Bronchial epithelial cell (primary cell): Measurements from ENCODE around the gene PACSIN1. TPM values are rescaled to one million over a fixed set of nuclear protein-coding genes. Genes with fewer than 3 reads are reported as not detected.
A peak's percentile ranks its signal among the peaks of the same experiment; 100 is the strongest.

ENCODE experiments used
- DNase-seq: peaks from one replicate; pipeline ENCODE4 v3.0.0-alpha.2; 2010; ENCODE audit warnings: low read depth
- FAIRE-seq: peaks from 2 replicates; lab custom pipeline; 2011; peaks lifted over from hg19 to GRCh38; lab: Jason Lieb, UNC
- H3K27me3 ChIP-seq: 2 replicates; pipeline ENCODE4 v1.5.1; 2011; ENCODE audit warnings: low read length; ENCODE audit not compliant: control insufficient read depth, insufficient read depth
- H3K36me3 ChIP-seq: 2 replicates; pipeline ENCODE4 v1.5.1; 2011; ENCODE audit warnings: low read length; ENCODE audit not compliant: control insufficient read depth, insufficient read depth
- H3K4me3 ChIP-seq: 2 replicates; pipeline ENCODE4 v1.5.1; 2011; ENCODE audit warnings: mild to moderate bottlenecking, low read depth, low read length, control low read depth
- total RNA-seq: library from RNA; depleted of rRNA; stranded (reverse); fragments of >200 nt; gene quantifications from 2 replicates; pipeline ENCODE4 v1.2.1, GENCODE V29; 2014
- TF ChIP-seq, protein P1 (sequence below): IDR thresholded peaks from 2 replicates; pipeline ENCODE4 v1.5.1; 2011; ENCODE audit warnings: mild to moderate bottlenecking, moderate library complexity, low read length, control low read depth, inconsistent platforms; ENCODE audit not compliant: insufficient read depth, severe bottlenecking

The PACSIN1 gene
- total RNA-seq, 1 donor from 2014 or later, result not detected

DNA sequence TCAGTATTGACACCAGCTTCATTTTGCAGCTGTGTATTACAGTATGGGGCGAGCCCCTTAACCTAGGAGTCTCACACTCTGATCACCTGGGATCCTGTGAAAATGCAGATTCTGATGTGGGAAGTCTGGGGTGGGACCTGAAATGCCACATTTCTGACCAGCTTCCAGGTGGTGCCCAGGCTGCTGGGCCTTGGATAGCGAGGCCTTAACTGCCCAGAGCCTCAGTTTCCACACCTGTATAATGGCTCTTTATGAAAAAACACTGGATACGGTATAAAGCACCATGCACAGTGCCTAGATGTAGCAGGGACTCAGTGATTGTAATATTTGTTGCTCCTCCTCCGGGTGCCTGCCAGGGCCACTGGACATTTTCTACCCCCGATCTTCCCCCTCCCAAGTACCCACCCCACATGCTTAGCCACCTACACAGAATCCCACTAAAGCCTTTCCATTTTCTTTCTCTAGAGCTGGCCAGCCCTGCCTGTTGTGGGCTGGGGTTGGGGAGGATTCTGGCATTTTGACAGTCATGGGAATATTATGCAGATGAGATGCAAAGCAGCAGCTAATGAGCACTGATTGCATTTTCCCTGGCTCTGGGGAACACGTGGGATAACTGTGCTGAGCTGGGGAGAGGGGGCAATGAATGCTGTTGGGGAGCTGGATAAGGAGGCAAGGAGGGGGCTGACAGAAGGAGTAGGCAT, 45.5 kb downstream of the PACSIN1 start:
- Histone ChIP-seq H3K27me3 (peaks cover 9% of the 10 kb centered on the region), H3K4me3 (no peak overlapping the region), H3K36me3 (no peaks in the 10 kb centered on the region)
- peak; percentile 88 for FAIRE-seq
- DNase-seq, result no peak
- TF ChIP-seq, protein P1, sequence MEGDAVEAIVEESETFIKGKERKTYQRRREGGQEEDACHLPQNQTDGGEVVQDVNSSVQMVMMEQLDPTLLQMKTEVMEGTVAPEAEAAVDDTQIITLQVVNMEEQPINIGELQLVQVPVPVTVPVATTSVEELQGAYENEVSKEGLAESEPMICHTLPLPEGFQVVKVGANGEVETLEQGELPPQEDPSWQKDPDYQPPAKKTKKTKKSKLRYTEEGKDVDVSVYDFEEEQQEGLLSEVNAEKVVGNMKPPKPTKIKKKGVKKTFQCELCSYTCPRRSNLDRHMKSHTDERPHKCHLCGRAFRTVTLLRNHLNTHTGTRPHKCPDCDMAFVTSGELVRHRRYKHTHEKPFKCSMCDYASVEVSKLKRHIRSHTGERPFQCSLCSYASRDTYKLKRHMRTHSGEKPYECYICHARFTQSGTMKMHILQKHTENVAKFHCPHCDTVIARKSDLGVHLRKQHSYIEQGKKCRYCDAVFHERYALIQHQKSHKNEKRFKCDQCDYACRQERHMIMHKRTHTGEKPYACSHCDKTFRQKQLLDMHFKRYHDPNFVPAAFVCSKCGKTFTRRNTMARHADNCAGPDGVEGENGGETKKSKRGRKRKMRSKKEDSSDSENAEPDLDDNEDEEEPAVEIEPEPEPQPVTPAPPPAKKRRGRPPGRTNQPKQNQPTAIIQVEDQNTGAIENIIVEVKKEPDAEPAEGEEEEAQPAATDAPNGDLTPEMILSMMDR, result no peak

DNA sequence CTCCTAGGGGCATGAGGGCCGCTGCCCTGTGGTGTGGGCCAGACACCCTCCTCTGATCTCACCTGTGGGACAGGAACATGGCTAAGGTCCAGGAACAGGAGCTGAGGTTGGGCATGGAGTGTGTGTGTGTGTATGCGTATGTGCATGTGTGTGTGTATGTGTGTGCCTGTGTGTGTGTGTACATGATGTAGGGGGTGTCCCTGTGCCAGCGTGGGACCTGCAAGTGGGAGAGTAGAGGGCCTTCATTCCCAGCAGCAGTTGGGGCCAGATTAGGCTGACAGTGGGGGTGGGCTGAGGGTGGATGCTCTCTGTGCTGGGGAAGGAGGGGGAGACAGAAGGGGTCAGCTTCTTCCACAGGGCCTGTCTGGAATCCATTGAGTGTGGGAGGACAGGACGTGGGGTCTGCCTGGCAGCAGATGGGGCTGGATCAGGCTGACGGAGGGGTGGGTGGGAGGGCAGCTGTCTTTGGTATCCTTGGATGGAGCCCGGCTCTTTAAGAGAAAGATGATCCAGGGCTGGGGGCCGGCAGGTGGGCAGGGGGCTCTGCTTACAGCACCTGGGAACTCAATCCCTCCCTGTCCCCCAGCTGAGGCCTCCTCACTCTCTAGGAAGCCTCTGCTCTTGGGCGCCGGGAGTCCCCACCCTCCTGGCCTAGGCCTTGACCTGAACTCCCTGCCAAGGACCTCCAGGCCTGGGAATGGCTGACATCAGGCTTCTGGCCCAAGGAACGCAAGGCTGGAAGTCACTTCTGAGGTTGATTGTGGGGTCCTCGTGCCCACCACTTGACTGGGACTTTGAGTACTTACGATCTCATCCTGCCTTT, 46.2 kb downstream of the PACSIN1 start:
- TF ChIP-seq, protein P1, result no peak

DNA sequence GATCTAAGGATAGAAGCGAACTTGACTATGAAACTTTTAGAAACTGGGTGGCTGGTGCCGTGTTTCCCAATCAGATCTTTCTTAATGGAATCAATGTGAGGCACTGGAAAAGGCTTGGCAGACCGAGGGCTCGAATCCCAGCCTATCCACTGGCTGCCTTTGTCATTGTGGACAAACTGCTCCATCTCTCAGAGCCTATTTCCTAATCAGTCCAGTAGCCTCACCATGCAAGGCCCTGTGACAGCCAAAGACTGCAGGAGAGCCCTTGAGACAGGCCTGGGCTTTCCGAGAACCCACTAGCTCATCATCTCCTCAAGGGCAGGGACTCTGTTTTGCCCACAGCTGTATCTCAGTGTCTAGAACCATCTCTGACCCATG, 46.9 kb downstream of the PACSIN1 start:
- Histone ChIP-seq H3K27me3 (peaks cover 9% of the 10 kb centered on the region), H3K4me3 (no peak overlapping the region), H3K36me3 (no peaks in the 10 kb centered on the region)
- DNase-seq, result no peak
- TF ChIP-seq, protein P1, result no peak
- no peak for FAIRE-seq

More for the DNA sequence above, 46.2 kb downstream of the PACSIN1 start:
- DNase-seq (no peak), FAIRE-seq (peak; percentile 40)
- Histone ChIP-seq H3K36me3 (no peaks in the 10 kb centered on the region), H3K27me3 (peaks cover 9% of the 10 kb centered on the region), H3K4me3 (no peak overlapping the region)

DNA sequence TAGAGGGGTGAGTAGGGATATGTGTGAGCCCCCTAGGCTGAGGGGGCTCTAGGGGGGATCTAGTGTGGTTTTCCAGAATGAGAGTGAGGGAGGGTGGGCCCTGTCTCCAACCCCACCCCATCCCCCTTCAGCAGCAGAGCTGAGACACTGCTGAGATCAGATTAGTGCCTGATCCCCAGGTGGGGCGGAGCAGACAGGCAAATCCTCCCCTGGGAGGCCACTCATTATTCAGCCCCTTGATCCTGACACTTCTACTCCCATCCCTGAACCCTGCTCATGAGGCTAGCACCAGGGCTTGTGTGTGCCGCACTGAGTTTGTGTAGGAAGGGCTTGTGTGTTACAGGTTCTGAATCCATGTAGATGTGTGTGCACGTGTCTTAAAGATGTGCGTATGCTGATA, 47.8 kb downstream of the PACSIN1 start:
- DNase-seq, result no peak
- Histone ChIP-seq H3K4me3 (no peak overlapping the region), H3K36me3 (no peaks in the 10 kb centered on the region), H3K27me3 (peaks cover 9% of the 10 kb centered on the region)
- peak; percentile 55 for FAIRE-seq
- TF ChIP-seq, protein P1, result no peak

DNA sequence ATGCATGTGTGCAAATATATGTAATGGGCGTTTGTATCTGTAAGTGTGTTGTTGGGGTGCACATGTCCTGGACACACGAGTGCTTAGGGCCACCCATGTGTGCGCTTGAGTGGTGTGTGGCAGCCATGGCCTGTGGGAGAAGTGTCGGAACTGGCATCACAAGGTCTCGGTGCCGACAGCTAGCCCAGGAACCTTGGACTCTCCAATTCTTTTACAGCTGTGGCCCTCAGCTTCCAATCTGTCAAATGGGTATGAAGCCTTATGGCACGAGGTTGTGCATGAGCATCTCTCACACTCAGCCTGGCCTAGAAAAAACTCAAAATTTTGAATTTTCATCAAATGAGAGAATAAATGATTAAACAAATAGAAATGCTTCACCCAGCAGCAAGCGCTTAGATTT, 48.2 kb downstream of the PACSIN1 start:
- no peak for DNase-seq
- H3K36me3 ChIP-seq, result no peaks in the 10 kb centered on the region
- peaks cover 9% of the 10 kb centered on the region for H3K27me3 ChIP-seq
- FAIRE-seq, result no peak
- TF ChIP-seq, protein P1, result no peak
- no peak overlapping the region for H3K4me3 ChIP-seq
